HL-60 (cell line): ENCODE measurements around the gene SLC24A1.

Experiments used
- DNase-seq, 2 experiments: peaks; one replicate each; pipeline ENCODE4 v3.0.0-alpha.2; 2010 to 2020; ENCODE audit warnings: low read depth in 1 of 2, low spot score in 1 of 2
- H3K27ac ChIP-seq: fragments of 250-450 bp; sonication (Bioruptor Pico); replicated peaks from 2 replicates; pipeline ENCODE4 v1.5.1; 2020; ENCODE audit warnings: mild to moderate bottlenecking, moderate library complexity
- H3K27me3 ChIP-seq: fragments of 250-450 bp; sonication (Bioruptor Pico); 2 replicates; pipeline ENCODE4 v1.5.1; 2021; ENCODE audit warnings: mild to moderate bottlenecking, moderate library complexity; ENCODE audit not compliant: insufficient read depth, poor library complexity, severe bottlenecking
- H3K4me3 ChIP-seq: replicated peaks from 2 replicates; pipeline ENCODE4 v1.5.1; 2011; ENCODE audit warnings: mild to moderate bottlenecking, control low read depth, low read length; ENCODE audit not compliant: insufficient read depth
- CTCF ChIP-seq: IDR thresholded peaks from one replicate; pipeline ENCODE4 v1.5.1; 2011; ENCODE audit warnings: low read length, control low read depth, inconsistent platforms; ENCODE audit not compliant: insufficient read depth
- GABPA ChIP-seq: IDR thresholded peaks from 2 replicates; pipeline ENCODE4 v1.6.1; 2012; ENCODE audit warnings: low read depth
- POLR2AphosphoS5 ChIP-seq: IDR thresholded peaks from 2 replicates; pipeline ENCODE4 v1.6.1; 2012; ENCODE audit warnings: low read depth
- SPI1 ChIP-seq: IDR thresholded peaks from 2 replicates; pipeline ENCODE4 v1.6.1; 2012; ENCODE audit warnings: low read depth, mild to moderate bottlenecking, borderline replicate concordance
- TF ChIP-seq, protein P1 (sequence below): IDR thresholded peaks from 2 replicates; pipeline ENCODE4 v1.6.1; 2012; ENCODE audit warnings: low read depth; ENCODE audit not compliant: insufficient replicate concordance

SLC24A1 gene

DNA sequence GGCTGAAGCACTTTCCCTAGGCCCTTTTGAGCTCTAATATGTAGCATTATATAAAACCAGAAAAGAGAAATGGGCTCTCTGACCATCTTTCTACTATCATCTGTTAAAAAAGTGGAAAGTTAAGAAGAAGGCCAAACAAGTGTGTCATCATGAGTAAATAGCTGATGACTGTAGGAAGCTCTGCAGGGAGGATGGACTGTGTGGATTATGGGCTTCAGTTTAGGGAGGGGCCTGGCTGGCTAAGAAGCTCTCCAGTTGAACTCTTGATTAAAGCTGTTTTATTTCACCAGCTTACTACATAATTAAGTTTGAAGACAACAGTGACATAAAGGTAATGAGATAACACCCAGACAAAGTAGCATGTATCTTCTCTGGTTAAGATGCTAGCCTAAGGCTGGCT is 41.5 kb upstream of the SLC24A1 start:
- H3K27ac ChIP-seq, result no peak overlapping the region
- no peak for DNase-seq

DNA sequence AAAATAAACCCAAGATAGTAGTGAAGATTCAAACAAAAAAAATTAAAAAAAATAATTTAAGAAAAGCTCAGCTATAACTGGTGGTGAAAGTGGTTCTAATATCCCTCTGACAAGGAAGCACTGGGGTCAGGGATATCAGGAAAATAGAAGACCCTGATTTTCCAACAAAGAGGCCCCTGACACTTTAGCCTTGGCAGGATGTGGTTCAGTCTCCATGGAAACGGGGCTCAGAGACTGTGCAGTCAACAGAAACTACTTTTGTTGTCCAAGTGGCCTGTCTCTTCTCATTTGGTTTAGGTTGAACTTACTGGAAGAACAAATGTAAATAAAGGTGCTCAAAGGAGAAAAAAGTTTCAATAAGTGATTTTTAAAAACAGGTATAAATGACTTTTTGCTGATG is 38.0 kb upstream of the SLC24A1 start:
- H3K4me3 ChIP-seq, result no peak overlapping the region
- DNase-seq, result no peak
- H3K27me3 ChIP-seq, result no peaks in the 10 kb centered on the region
- H3K27ac ChIP-seq, result no peak overlapping the region
- TF ChIP-seq CTCF (no peak), GABPA (no peak), POLR2AphosphoS5 (no peak), SPI1 (no peak)
- TF ChIP-seq, protein P1, sequence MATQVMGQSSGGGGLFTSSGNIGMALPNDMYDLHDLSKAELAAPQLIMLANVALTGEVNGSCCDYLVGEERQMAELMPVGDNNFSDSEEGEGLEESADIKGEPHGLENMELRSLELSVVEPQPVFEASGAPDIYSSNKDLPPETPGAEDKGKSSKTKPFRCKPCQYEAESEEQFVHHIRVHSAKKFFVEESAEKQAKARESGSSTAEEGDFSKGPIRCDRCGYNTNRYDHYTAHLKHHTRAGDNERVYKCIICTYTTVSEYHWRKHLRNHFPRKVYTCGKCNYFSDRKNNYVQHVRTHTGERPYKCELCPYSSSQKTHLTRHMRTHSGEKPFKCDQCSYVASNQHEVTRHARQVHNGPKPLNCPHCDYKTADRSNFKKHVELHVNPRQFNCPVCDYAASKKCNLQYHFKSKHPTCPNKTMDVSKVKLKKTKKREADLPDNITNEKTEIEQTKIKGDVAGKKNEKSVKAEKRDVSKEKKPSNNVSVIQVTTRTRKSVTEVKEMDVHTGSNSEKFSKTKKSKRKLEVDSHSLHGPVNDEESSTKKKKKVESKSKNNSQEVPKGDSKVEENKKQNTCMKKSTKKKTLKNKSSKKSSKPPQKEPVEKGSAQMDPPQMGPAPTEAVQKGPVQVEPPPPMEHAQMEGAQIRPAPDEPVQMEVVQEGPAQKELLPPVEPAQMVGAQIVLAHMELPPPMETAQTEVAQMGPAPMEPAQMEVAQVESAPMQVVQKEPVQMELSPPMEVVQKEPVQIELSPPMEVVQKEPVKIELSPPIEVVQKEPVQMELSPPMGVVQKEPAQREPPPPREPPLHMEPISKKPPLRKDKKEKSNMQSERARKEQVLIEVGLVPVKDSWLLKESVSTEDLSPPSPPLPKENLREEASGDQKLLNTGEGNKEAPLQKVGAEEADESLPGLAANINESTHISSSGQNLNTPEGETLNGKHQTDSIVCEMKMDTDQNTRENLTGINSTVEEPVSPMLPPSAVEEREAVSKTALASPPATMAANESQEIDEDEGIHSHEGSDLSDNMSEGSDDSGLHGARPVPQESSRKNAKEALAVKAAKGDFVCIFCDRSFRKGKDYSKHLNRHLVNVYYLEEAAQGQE, result no peak

More for the DNA sequence above, 41.5 kb upstream of the SLC24A1 start:
- Histone ChIP-seq H3K27me3 (no peaks in the 10 kb centered on the region), H3K4me3 (no peak overlapping the region)
- TF ChIP-seq, protein P1, result no peak
- no peak for TF ChIP-seq SPI1
- no peak for TF ChIP-seq POLR2AphosphoS5
- TF ChIP-seq CTCF, result no peak
- TF ChIP-seq GABPA, result no peak

GRCh38 chr15:65584241-65584640 is 37.5 kb upstream of the SLC24A1 start:
- DNase-seq, result no peak
- no peak overlapping the region for H3K27ac ChIP-seq
- no peak overlapping the region for H3K4me3 ChIP-seq
- H3K27me3 ChIP-seq, result no peaks in the 10 kb centered on the region
- TF ChIP-seq, protein P1, result no peak
- no peak for TF ChIP-seq GABPA
- no peak for TF ChIP-seq SPI1
- no peak for TF ChIP-seq POLR2AphosphoS5

DNA sequence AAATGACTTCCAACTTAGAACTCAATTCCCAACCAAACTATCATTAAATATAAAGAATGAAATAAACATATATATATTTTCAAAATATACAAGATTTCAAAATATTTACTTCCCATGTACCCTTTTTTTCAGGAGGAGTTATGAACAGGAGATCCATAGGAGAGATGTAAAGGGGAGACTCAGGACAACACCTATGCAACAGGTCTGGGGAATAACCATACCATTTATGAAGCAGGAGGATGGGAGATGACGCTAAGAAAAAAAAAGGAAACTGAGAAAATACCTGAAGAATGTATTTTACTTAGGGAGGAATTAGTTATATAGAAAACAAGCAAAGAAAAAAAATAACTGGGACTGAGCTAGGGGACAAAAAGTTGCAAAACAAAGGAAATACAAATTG is 34.6 kb upstream of the SLC24A1 start:
- H3K27me3 ChIP-seq, result no peaks in the 10 kb centered on the region
- no peak overlapping the region for H3K4me3 ChIP-seq
- no peak for TF ChIP-seq SPI1
- no peak for TF ChIP-seq POLR2AphosphoS5
- no peak for TF ChIP-seq GABPA
- no peak for DNase-seq
- no peak overlapping the region for H3K27ac ChIP-seq
